Mesenchymal stem cell (in vitro differentiated cells and primary cell): ENCODE measurements around the gene CEP350.

ENCODE experiments used
- DNase-seq: peaks from one replicate; pipeline ENCODE4 v3.0.0-alpha.2; 2013
- H2AFZ ChIP-seq: one replicate; pipeline ENCODE4 v1.6.1; 2013; ENCODE audit warnings: low read depth, mild to moderate bottlenecking, control low read depth, inconsistent platforms, low read length, moderate library complexity
- H2AK5ac ChIP-seq: 2 replicates; pipeline ENCODE4 v1.6.1; 2013; ENCODE audit warnings: low read length, moderate library complexity, mild to moderate bottlenecking, inconsistent platforms; ENCODE audit not compliant: severe bottlenecking
- H2BK120ac ChIP-seq: one replicate; pipeline ENCODE4 v1.6.1; 2013; ENCODE audit warnings: low read depth, mild to moderate bottlenecking, inconsistent platforms, low read length, moderate library complexity
- H2BK12ac ChIP-seq, 2 experiments: one replicate each; pipeline ENCODE4 v1.6.1; 2013; ENCODE audit warnings: inconsistent platforms in 2 of 2, low read length in 2 of 2, mild to moderate bottlenecking in 2 of 2, moderate library complexity in 2 of 2, control low read depth in 1 of 2
- H2BK15ac ChIP-seq: one replicate; pipeline ENCODE4 v1.6.1; 2013; ENCODE audit warnings: mild to moderate bottlenecking, low read depth, inconsistent platforms; ENCODE audit not compliant: poor library complexity, severe bottlenecking
- H2BK5ac ChIP-seq: 2 replicates; pipeline ENCODE4 v1.6.1; 2013; ENCODE audit warnings: low read depth, mild to moderate bottlenecking, low read length, control low read depth, inconsistent platforms; ENCODE audit not compliant: poor library complexity, severe bottlenecking
- H3K14ac ChIP-seq, 2 experiments: one replicate each; pipeline ENCODE4 v1.6.1; 2013; ENCODE audit warnings: inconsistent platforms in 2 of 2, low read length in 2 of 2, control low read depth in 1 of 2, mild to moderate bottlenecking in 1 of 2, moderate library complexity in 1 of 2
- H3K18ac ChIP-seq, 2 experiments: one replicate each; pipeline ENCODE4 v1.6.1; 2013; ENCODE audit warnings: inconsistent platforms in 2 of 2, low read length in 2 of 2, control low read depth in 1 of 2, low read depth in 1 of 2, mild to moderate bottlenecking in 1 of 2
- H3K23ac ChIP-seq, 2 experiments: one replicate each; pipeline ENCODE4 v1.6.1; 2013; ENCODE audit warnings: inconsistent platforms in 2 of 2, low read length in 2 of 2, mild to moderate bottlenecking in 2 of 2, moderate library complexity in 2 of 2, control low read depth in 1 of 2
- H3K27ac ChIP-seq: 2 replicates; pipeline ENCODE4 v1.5.1; 2013; ENCODE audit warnings: mild to moderate bottlenecking, moderate library complexity, low read length, control low read depth, inconsistent platforms; ENCODE audit not compliant: poor library complexity, severe bottlenecking
- H3K27me3 ChIP-seq, 2 experiments: 2 replicates each; pipeline versions ENCODE4 v1.6.1 to v1.7.0; 2013; ENCODE audit warnings: low read length in 2 of 2, mild to moderate bottlenecking in 2 of 2, moderate library complexity in 2 of 2, control low read depth in 1 of 2, inconsistent platforms in 1 of 2; ENCODE audit not compliant: control insufficient read depth in 1 of 2, insufficient read depth in 1 of 2
- H3K36me3 ChIP-seq, 2 experiments: 2 replicates each; pipeline versions ENCODE4 v1.6.1 to v1.7.0; 2013; ENCODE audit warnings: low read length in 2 of 2, control low read depth in 1 of 2, inconsistent platforms in 1 of 2, low read depth in 1 of 2, mild to moderate bottlenecking in 1 of 2; ENCODE audit not compliant: insufficient read depth in 2 of 2, control insufficient read depth in 1 of 2
- H3K4ac ChIP-seq, 2 experiments: one replicate each; pipeline ENCODE4 v1.6.1; 2013; ENCODE audit warnings: inconsistent platforms in 2 of 2, low read length in 2 of 2, mild to moderate bottlenecking in 2 of 2, moderate library complexity in 2 of 2, control low read depth in 1 of 2, low read depth in 1 of 2
- H3K4me1 ChIP-seq: 2 replicates; pipeline ENCODE4 v1.6.1; 2013; ENCODE audit warnings: low read depth, low read length, control low read depth; ENCODE audit not compliant: control insufficient read depth, insufficient read depth
- H3K4me2 ChIP-seq: 2 replicates; pipeline ENCODE4 v1.6.1; 2013; ENCODE audit warnings: low read length, mild to moderate bottlenecking, inconsistent platforms; ENCODE audit not compliant: poor library complexity, severe bottlenecking
- H3K4me3 ChIP-seq, 2 experiments: 2 replicates each; pipeline versions ENCODE4 v1.5.1 to v1.7.0; 2013; ENCODE audit warnings: low read length in 2 of 2, mild to moderate bottlenecking in 2 of 2, control low read depth in 1 of 2, low read depth in 1 of 2; ENCODE audit not compliant: insufficient read depth in 1 of 2
- H3K79me1 ChIP-seq: replicated peaks from 2 replicates; pipeline ENCODE4 v1.6.1; 2013; ENCODE audit warnings: mild to moderate bottlenecking, control low read depth, low read length, inconsistent platforms; ENCODE audit not compliant: poor library complexity, severe bottlenecking
- H3K9ac ChIP-seq: 2 replicates; pipeline ENCODE4 v1.7.0; 2013; ENCODE audit warnings: mild to moderate bottlenecking, low read length, moderate library complexity
- H3K9me3 ChIP-seq: 2 replicates; pipeline ENCODE4 v1.7.0; 2013; ENCODE audit warnings: mild to moderate bottlenecking, low read length; ENCODE audit not compliant: control insufficient read depth
- H4K8ac ChIP-seq: one replicate; pipeline ENCODE4 v1.6.1; 2013; ENCODE audit warnings: inconsistent platforms, mild to moderate bottlenecking, low read length, moderate library complexity
- H4K91ac ChIP-seq: one replicate; pipeline ENCODE4 v1.6.1; 2013; ENCODE audit warnings: mild to moderate bottlenecking, low read length, inconsistent platforms
- WGBS: methylation state at CpG from one replicate; pipeline ENCODE4 v1.1.7; 2013; ENCODE audit warnings: mixed read lengths; 5-methylcytosine and 5-hydroxymethylcytosine counted together

Gene CEP350

DNA sequence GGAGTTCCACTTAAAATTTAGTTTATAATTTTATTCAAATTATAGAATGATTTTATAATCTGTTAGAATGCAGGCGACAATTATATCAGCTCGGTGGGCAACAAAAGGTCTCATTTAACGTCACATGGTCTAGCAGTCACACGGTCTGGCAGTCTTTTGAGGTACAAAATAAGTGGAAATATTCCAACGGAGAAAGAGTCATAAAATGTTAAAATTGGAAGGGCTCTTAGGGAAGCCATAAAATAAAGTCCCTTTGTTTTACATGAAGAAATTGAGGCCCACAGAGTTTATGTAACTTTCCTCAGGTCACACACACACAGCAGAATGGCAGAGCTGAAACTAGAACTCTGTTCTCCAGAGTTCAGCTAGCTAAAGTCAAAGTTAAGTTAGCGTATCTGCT is 115.7 kb downstream of the CEP350 start:
- H3K14ac ChIP-seq = no peak overlapping the region
- H3K23ac ChIP-seq = no peak overlapping the region
- no peaks in the 10 kb centered on the region for H3K79me1 ChIP-seq
- H3K27ac ChIP-seq = no peak overlapping the region
- H3K9ac ChIP-seq = no peak overlapping the region
- no peak overlapping the region for H3K4ac ChIP-seq
- H2BK5ac ChIP-seq = no peak overlapping the region
- no peak overlapping the region for H3K4me2 ChIP-seq
- H2BK120ac ChIP-seq = no peak overlapping the region
- 99% methylated on average over 5 of the region's 6 CpGs for WGBS
- no peak overlapping the region for H2BK15ac ChIP-seq
- H2AFZ ChIP-seq = no peak overlapping the region
- no peaks in the 10 kb centered on the region for H3K9me3 ChIP-seq
- no peak for DNase-seq
- peaks cover 8 to 91% of the 10 kb centered on the region in 2 experiments for H3K36me3 ChIP-seq
- H4K8ac ChIP-seq = no peak overlapping the region
- no peaks in the 10 kb centered on the region for H3K27me3 ChIP-seq
- no peak overlapping the region for H2BK12ac ChIP-seq
- no peak overlapping the region for H3K18ac ChIP-seq
- no peak overlapping the region for H3K4me3 ChIP-seq
- H3K4me1 ChIP-seq = no peaks in the 10 kb centered on the region
- H2AK5ac ChIP-seq = no peak overlapping the region
- H4K91ac ChIP-seq = no peak overlapping the region

DNA sequence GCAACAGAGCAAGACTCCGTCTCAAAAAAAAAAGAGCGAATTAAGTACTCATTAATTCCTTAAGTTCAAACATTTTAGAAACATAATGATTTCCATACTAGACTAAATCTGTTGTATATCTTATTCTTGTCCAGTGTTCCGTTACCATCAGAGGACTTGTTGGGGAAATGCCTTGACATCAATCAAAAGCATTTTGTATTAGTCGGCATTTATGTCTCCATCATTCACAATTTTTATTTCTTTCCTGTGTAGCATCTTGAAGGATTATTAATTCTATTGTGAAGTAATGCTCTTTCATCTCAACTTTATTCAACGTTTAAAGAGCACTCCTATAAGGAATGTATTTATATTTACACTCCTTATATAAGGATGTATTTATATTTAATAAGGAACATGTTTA is 117.1 kb downstream of the CEP350 start:
- no peak overlapping the region for H4K91ac ChIP-seq
- no peaks in the 10 kb centered on the region for H3K27me3 ChIP-seq
- 100% methylated on average over 1 of the region's 5 CpGs for whole genome bisulfite sequencing
- no peak overlapping the region for H3K14ac ChIP-seq
- no peak overlapping the region for H3K23ac ChIP-seq
- no peak overlapping the region for H4K8ac ChIP-seq
- no peak overlapping the region for H2BK5ac ChIP-seq
- no peaks in the 10 kb centered on the region for H3K79me1 ChIP-seq
- H2BK120ac ChIP-seq = no peak overlapping the region
- H3K4me3 ChIP-seq = no peak overlapping the region
- no peaks in the 10 kb centered on the region for H3K9me3 ChIP-seq
- H3K4me2 ChIP-seq = no peak overlapping the region
- peaks cover 16 to 91% of the 10 kb centered on the region in 2 experiments for H3K36me3 ChIP-seq
- no peak overlapping the region for H2BK12ac ChIP-seq
- no peak for DNase-seq
- no peak overlapping the region for H2AK5ac ChIP-seq
- no peak overlapping the region for H3K27ac ChIP-seq
- no peak overlapping the region for H3K4ac ChIP-seq
- H3K9ac ChIP-seq = no peak overlapping the region
- no peaks in the 10 kb centered on the region for H3K4me1 ChIP-seq
- H3K18ac ChIP-seq = no peak overlapping the region
- no peak overlapping the region for H2AFZ ChIP-seq
- H2BK15ac ChIP-seq = no peak overlapping the region

DNA sequence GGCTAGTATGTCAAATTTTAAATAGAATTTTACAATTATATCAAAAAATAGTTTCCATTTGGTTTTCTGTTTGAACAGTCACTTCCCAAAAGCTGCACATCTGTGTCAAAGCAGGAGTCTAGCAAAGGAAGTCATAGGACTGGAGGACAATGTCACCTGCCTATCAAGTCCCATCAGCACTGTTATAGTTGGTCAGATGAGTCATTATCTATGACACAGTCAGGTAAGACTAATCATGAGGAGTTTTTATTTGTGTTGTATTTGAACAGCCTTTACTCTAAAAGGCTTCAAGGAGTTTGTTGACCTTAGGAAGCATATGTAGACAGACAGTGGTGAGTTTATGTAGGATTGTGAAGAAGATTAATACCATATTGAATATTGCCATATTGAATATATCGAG is 125.8 kb downstream of the CEP350 start:
- peaks cover 12 to 65% of the 10 kb centered on the region in 2 experiments for H3K36me3 ChIP-seq
- no peak overlapping the region for H3K4ac ChIP-seq
- H3K79me1 ChIP-seq = peaks cover 2% of the 10 kb centered on the region
- no peak overlapping the region for H2BK12ac ChIP-seq
- H2BK120ac ChIP-seq = no peak overlapping the region
- H4K8ac ChIP-seq = no peak overlapping the region
- H3K4me3 ChIP-seq = no peak overlapping the region
- no peak overlapping the region for H3K23ac ChIP-seq
- no peaks in the 10 kb centered on the region for H3K9me3 ChIP-seq
- H3K27ac ChIP-seq = no peak overlapping the region
- H2BK5ac ChIP-seq = no peak overlapping the region
- H3K27me3 ChIP-seq = no peaks in the 10 kb centered on the region
- H2AFZ ChIP-seq = no peak overlapping the region
- H2AK5ac ChIP-seq = no peak overlapping the region
- WGBS = 100% methylated on average over 1 of the region's 1 CpG
- H3K18ac ChIP-seq = no peak overlapping the region
- H4K91ac ChIP-seq = no peak overlapping the region
- H3K4me2 ChIP-seq = no peak overlapping the region
- no peak overlapping the region for H2BK15ac ChIP-seq
- no peaks in the 10 kb centered on the region for H3K4me1 ChIP-seq
- H3K9ac ChIP-seq = no peak overlapping the region
- DNase-seq = no peak
- no peak overlapping the region for H3K14ac ChIP-seq

DNA sequence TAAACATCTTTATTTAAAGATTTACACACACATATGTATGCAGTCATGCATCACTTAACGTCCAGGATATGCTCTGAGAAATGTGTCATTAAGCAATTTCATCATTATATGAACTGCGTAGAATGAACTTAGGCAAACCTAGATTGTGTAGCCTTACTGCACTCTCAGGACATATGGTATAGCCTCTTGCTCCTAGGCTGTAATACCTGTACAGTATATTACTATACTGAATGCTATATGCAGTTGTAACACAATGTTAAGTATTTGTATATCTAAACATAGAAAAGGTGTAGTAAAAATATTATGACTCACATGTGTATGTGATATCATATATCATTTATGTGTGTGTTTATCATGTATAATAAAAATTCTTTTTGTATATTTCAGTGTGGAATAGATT is 126.9 kb downstream of the CEP350 start:
- H3K4ac ChIP-seq = no peak overlapping the region
- H3K9ac ChIP-seq = no peak overlapping the region
- H3K79me1 ChIP-seq = peaks cover 2% of the 10 kb centered on the region
- no peak overlapping the region for H2BK5ac ChIP-seq
- no peak overlapping the region for H2BK120ac ChIP-seq
- no peaks in the 10 kb centered on the region for H3K9me3 ChIP-seq
- DNase-seq = no peak
- H4K91ac ChIP-seq = no peak overlapping the region
- no peaks in the 10 kb centered on the region for H3K4me1 ChIP-seq
- H3K4me2 ChIP-seq = no peak overlapping the region
- H4K8ac ChIP-seq = no peak overlapping the region
- H2BK12ac ChIP-seq = no peak overlapping the region
- peaks cover 7 to 65% of the 10 kb centered on the region in 2 experiments for H3K36me3 ChIP-seq
- no peak overlapping the region for H3K14ac ChIP-seq
- 96% methylated on average over 2 of the region's 2 CpGs for WGBS
- no peaks in the 10 kb centered on the region for H3K27me3 ChIP-seq
- H3K23ac ChIP-seq = no peak overlapping the region
- no peak overlapping the region for H2AK5ac ChIP-seq
- no peak overlapping the region for H2BK15ac ChIP-seq
- no peak overlapping the region for H3K18ac ChIP-seq
- H2AFZ ChIP-seq = no peak overlapping the region
- no peak overlapping the region for H3K4me3 ChIP-seq
- H3K27ac ChIP-seq = no peak overlapping the region
